Motor neuron (in vitro differentiated cells): ENCODE measurements around the gene TNIP1. TPM values are rescaled to one million over a fixed set of nuclear protein-coding genes. Genes with fewer than 3 reads are reported as not detected.

Experiments used
- ATAC-seq, 8 experiments: fragments of 200-7000 bp; cut with Tn5 transposase; replicated peaks in 6 of 8; 2 replicates each; pipeline ENCODE4 v1.8.0; 2021; ENCODE audit warnings: mild to moderate bottlenecking in 8 of 8, moderate library complexity in 8 of 8
- H3K27ac ChIP-seq, 2 donors: fragments of 250-450 bp; sonication (Bioruptor Pico); 2 replicates each; pipeline ENCODE4 v1.9.0; 2021; ENCODE audit warnings: antibody characterized with exemption in 2 of 2, mild to moderate bottlenecking in 2 of 2, moderate library complexity in 1 of 2
- H3K4me1 ChIP-seq, 2 donors: fragments of 250-450 bp; sonication (Bioruptor Pico); replicated peaks in 1 of 2; 2 replicates each; pipeline ENCODE4 v1.6.1; 2021; ENCODE audit warnings: antibody characterized with exemption in 2 of 2, mild to moderate bottlenecking in 2 of 2, moderate library complexity in 1 of 2
- H3K4me3 ChIP-seq, 5 donors: fragments of 250-450 bp; sonication (Bioruptor Pico); 2 replicates each; pipeline ENCODE4 v1.9.0; 2021; ENCODE audit warnings: antibody characterized with exemption in 5 of 5, mild to moderate bottlenecking in 5 of 5, moderate library complexity in 4 of 5
- WGBS, 10 experiments: fragments of 450-650 bp; shearing (Covaris generic); methylation state at CpG; one replicate each; pipeline ENCODE4 v1.0.0; 2022; 5-methylcytosine and 5-hydroxymethylcytosine counted together
- in situ Hi-C, 9 experiments: fragments of 400-800 bp; cut with MboI; loops; one replicate each; pipeline ENCODE4 v1.15.0; 2021; ENCODE audit warnings: low sequenced_read_pairs in 9 of 9, low pct_unique_long_range_greater_than_20kb in 2 of 9; ENCODE audit not compliant: unreplicated experiment in 9 of 9
- total RNA-seq, 8 experiments: library from RNA; unstranded; fragments of 300-600 nt; gene quantifications; 2 replicates each; pipeline versions ENCODE4 v1.2.3 to v1.2.4, GENCODE V29; 2022

Gene TNIP1
- total RNA-seq, 8 experiments from 2014 or later = 13.7 to 55.6 (median 26.9) TPM

GRCh38 chr5:151014680-151015343, 66.0 kb downstream of the TNIP1 start:
- no peaks in the 10 kb centered on the region for H3K4me1 ChIP-seq
- in situ Hi-C loops = no loop called here
- no peak overlapping the region for H3K27ac ChIP-seq
- no peak overlapping the region for H3K4me3 ChIP-seq
- ATAC-seq = no peak
- WGBS, 10 experiments = 40 to 94% (median 80%) methylated on average over 1 to 4 of the region's 4 CpGs; no CpG with 5 or more reads in 2 of the 10 experiments

GRCh38 chr5:151012862-151013261, 68.0 kb downstream of the TNIP1 start:
- Histone ChIP-seq H3K27ac (no peak overlapping the region), H3K4me3 (no peak overlapping the region), H3K4me1 (no peaks in the 10 kb centered on the region)
- in situ Hi-C loops = no loop called here
- ATAC-seq = no peak
- WGBS, 10 experiments = 55 to 89% (median 60%) methylated on average over 1 to 5 of the region's 6 CpGs; no CpG with 5 or more reads in 3 of the 10 experiments

GRCh38 chr5:151008906-151009305, 71.9 kb downstream of the TNIP1 start:
- no peak for ATAC-seq
- WGBS, 10 experiments = 58 to 100% (median 81%) methylated on average over 1 to 4 of the region's 4 CpGs; no CpG with 5 or more reads in 3 of the 10 experiments
- Histone ChIP-seq H3K4me3 (no peak overlapping the region), H3K27ac (no peak overlapping the region), H3K4me1 (peaks cover 6 to 8% of the 10 kb centered on the region in 2 donors)
- in situ Hi-C loops = no loop called here

GRCh38 chr5:151008210-151008491, 72.7 kb downstream of the TNIP1 start:
- WGBS, 10 experiments = 42 to 100% (median 83%) methylated on average over 1 to 2 of the region's 2 CpGs; no CpG with 5 or more reads in 5 of the 10 experiments
- in situ Hi-C loops = no loop called here
- Histone ChIP-seq H3K4me3 (no peak overlapping the region), H3K27ac (no peak overlapping the region), H3K4me1 (peaks cover 6 to 8% of the 10 kb centered on the region in 2 donors)
- ATAC-seq = no peak

- in situ Hi-C loops = no loop called here
- Histone ChIP-seq H3K4me3 (no peak overlapping the region), H3K27ac (no peak overlapping the region), H3K4me1 (peaks cover 6 to 8% of the 10 kb centered on the region in 2 donors)
- 14 to 100% (median 71%) methylated on average over 1 to 5 of the region's 7 CpGs for WGBS, 10 experiments
- ATAC-seq = no peak
These were observed 73.2 kb downstream of the TNIP1 start for GRCh38 chr5:151007430-151008209.

- in situ Hi-C loops = no loop called here
- peak in 3 of 8 experiments; percentile 40 to 66 (median 63) for ATAC-seq
- Histone ChIP-seq H3K4me3 (no peak overlapping the region), H3K27ac (no peak overlapping the region), H3K4me1 (peaks cover 6 to 8% of the 10 kb centered on the region in 2 donors)
- 17 to 97% (median 53%) methylated on average over 1 to 5 of the region's 5 CpGs; no CpG with 5 or more reads in 3 of the 10 experiments for WGBS, 10 experiments
These were observed 74.0 kb downstream of the TNIP1 start for GRCh38 chr5:151006704-151007334.

GRCh38 chr5:151005950-151006576, 74.8 kb downstream of the TNIP1 start:
- Histone ChIP-seq H3K27ac (no peak overlapping the region), H3K4me3 (no peak overlapping the region), H3K4me1 (peaks cover 6 to 8% of the 10 kb centered on the region in 2 donors)
- in situ Hi-C loops = no loop called here
- whole genome bisulfite sequencing, 10 experiments = 10 to 56% (median 44%) methylated on average over 1 to 6 of the region's 7 CpGs; no CpG with 5 or more reads in 3 of the 10 experiments
- ATAC-seq = peak in 7 of 8 experiments; percentile 32 to 89 (median 62)

- Histone ChIP-seq H3K4me1 (peaks cover 6 to 9% of the 10 kb centered on the region in 2 donors), H3K27ac (no peak overlapping the region), H3K4me3 (no peak overlapping the region)
- WGBS, 10 experiments = 5 to 100% (median 57%) methylated on average over 1 to 5 of the region's 5 CpGs; no CpG with 5 or more reads in 1 of the 10 experiments
- in situ Hi-C loops = no loop called here
- peak in 2 of 8 experiments; percentile 40 to 60 for ATAC-seq
These were observed 75.5 kb downstream of the TNIP1 start for GRCh38 chr5:151005187-151005949.

- no peak for ATAC-seq
- Histone ChIP-seq H3K4me1 (peaks cover 12 to 15% of the 10 kb centered on the region in 2 donors), H3K27ac (no peak overlapping the region), H3K4me3 (no peak overlapping the region)
- WGBS, 10 experiments = 7 to 90% (median 60%) methylated on average over 1 to 2 of the region's 2 CpGs; no CpG with 5 or more reads in 2 of the 10 experiments
- in situ Hi-C loops = no loop called here
These were observed 76.3 kb downstream of the TNIP1 start for GRCh38 chr5:151004499-151004898.

- Histone ChIP-seq H3K4me3 (no peak overlapping the region), H3K27ac (no peak overlapping the region), H3K4me1 (peaks cover 12 to 15% of the 10 kb centered on the region in 2 donors)
- in situ Hi-C loops = no loop called here
- no peak for ATAC-seq
- 57 to 100% (median 84%) methylated on average over 1 to 3 of the region's 3 CpGs; no CpG with 5 or more reads in 1 of the 10 experiments for WGBS, 10 experiments
These were observed 77.4 kb downstream of the TNIP1 start for GRCh38 chr5:151003503-151003860.

- in situ Hi-C loops = no loop called here
- H3K27ac ChIP-seq = no peak overlapping the region
- H3K4me1 ChIP-seq = peaks cover 12 to 15% of the 10 kb centered on the region in 2 donors
- no peak overlapping the region for H3K4me3 ChIP-seq
- WGBS, 10 experiments = 47 to 86% (median 78%) methylated on average over 2 to 8 of the region's 9 CpGs; no CpG with 5 or more reads in 3 of the 10 experiments
- no peak for ATAC-seq
These were observed 77.9 kb downstream of the TNIP1 start for GRCh38 chr5:151002681-151003502.
